Stimulated activated CD4-positive, alpha-beta T cell treated with anti-CD3 and anti-CD28 coated beads, Interleukin-1b, Interleukin-23, amount 100 ng/mL, for 24 hours (primary cell): ENCODE data around the gene TSPAN18.
"Not testable (repeated sequence)": the region's sequence is repeated elsewhere in the genome, so short reads cannot be mapped to it uniquely, and the experiment has no call there.

Experiments
- DNase-seq, 4 experiments: peaks; one replicate each; pipeline ENCODE4 v3.0.0-alpha.2; 2020; ENCODE audit warnings: low read depth in 4 of 4, low spot score in 1 of 4

TSPAN18 gene

DNA sequence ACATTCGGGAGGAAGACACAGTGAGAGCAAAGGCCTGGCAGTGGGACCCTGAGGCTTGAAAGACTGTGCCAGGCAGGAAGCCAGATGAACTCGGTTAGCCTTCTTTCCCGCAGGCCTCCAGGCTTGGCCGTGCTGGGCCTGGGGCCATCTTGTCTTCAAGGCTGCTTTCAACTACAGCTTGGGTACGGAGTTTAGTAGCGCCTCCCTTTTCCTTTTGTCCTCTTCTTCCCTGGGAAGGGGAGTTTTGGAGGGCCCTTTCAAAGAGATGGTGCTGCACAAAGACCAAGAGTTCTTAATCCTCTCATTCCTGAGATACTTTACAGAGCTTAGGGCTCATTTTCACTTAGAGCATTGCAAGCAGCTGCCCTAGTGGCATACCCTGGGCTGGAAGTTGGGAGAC is 136.5 kb downstream of the TSPAN18 start:
- DNase-seq = no peak

DNA sequence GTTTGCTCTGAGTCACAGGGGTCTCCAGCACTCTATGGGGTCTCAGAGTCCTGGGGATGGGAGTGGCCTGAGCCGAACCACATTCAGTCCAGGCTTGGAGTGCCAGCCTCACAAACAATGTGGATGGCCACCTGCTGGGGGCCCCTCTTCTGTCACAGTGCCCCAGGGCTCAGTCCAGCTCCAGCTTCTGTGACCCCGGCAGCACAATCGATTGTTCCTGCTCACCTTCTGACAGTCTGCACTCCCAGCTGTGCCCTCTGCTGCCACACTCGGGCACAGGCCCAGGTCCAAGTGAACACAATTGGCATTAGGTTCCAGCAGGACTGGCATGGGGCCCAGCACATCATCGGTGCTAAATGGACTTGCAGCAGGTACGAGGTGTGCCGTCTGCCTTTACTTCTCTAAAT is 139.1 kb downstream of the TSPAN18 start:
- DNase-seq = no peak

DNA sequence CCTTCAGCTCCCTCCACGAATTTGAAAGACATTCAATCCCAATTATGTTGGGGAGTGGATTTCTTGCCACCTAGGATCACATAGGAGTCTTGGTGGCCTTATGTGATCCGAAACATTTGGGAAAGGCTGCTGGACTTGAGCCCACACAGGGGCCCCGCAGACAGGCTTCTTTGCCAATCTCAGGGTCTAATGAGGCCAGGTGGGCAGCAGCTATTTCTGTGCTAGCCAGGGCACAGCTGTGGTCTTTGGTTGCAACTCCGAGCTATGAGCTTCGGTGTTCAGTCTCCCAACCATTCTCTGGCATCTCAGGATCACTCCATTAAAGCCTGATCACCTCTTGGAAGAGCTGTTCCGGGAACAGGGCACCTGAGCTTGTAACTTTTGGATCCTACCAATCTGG is 139.5 kb downstream of the TSPAN18 start:
- DNase-seq = no peak

DNA sequence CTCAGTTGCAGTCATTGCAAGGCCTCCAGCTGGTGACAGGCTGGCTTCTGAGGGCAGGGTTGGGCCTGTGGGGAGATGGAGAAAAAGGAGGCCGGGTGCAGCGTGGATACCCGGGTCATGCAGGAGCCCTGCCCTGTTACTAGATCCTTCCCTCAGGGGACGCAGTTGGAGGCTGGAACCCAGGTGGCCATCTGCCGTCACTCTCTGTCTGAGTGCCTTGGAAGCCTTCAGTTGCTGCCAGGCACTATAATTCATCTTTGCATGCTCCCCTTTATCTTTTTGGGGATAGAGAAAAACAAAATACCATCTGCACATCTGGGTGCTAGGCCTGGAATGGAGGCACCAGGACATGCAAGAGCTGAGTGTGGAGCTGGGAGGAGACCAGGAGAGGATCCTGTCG is 141.3 kb downstream of the TSPAN18 start:
- DNase-seq = no peak

DNA sequence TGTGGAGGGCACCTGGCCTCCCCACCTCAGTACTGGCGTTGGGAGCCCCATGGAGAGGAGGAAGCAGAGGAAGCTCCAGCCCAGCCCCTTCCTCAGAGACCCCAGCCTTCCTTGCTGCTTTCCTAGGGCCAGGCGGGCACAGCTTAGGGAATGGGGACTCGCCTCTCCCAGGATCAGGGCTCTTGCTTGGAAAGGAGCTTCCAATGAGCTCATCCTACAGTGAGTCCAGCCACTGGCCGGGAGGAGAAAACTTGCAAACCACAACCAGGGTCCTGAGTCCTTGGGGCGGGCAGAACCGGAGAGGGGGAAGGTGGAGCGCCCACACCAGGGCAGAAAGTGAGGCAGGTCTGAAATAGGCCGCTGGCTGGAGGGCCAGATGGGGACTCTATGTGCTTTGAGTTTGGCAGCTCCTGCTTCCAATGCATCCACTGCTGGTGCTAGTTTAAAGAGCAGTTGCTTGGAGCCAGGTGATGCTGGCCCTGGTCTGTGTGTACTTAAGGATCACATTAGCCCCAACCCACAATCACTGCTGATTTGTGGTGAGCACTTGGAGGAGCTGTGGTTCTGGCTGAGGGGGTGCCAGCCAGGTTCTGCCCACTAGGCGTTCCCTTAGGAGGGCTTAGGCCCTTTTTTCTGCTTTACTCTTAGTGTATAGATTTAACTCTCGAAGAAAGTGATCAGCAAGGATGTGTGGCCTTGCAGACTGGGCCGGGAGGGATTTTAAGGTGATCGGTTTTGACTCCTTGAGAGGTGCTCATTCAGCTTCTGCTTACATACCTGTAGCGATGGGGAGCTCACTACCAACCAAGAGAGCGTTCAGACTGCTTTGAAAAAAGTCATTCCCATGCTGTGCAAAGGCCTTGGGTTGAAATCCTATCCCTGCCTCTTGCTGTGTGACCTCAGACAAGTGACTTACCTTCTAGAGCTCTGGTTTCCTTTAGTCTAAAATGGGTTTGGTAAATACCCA is 142.0 kb downstream of the TSPAN18 start:
- DNase-seq = no peak

DNA sequence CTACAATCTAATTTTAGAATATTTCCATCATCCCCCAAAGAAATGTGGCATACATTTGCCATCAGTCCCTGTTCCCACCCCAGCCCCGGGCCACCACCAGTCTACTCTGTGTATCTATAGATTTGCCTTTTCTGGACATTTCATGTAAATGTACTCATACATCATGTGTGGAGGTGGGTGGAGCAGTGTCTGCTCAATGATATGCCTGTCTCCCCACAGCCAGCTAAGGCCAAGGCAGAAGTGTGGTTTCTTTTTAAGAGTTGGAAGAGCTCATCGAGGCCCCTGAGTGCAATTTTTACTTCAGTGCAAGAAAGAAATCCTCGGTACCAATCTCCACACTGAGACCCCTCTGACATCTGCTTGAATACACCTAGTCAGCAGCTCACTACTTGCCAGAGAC is 143.4 kb downstream of the TSPAN18 start:
- DNase-seq = no peak

DNA sequence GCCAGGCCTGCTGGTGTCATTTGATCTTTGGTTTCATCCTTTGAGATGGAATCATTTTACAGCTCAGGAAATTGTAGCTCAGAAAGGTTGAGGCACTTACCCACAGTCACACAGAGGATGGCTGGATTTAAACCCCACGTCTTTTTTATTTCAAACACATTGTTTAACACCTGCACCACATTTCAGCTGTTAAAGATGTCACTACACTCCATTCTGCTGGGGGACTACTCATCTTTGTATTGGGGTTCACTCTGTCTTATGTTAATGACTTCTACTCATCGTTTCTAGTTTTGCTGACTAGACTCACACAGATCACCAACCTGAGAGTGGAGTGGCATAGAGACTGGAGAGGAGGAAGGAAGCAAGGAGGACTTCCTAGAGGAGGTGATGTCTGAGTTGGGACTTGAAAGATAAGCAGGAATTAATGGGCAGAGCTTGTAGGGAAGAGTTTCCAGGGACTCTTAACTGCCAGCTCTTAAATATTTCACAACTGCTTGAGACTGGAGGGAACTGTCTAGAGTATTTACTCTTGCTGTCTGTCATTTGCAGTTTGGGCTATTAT is 143.9 kb downstream of the TSPAN18 start:
- DNase-seq = no peak

DNA sequence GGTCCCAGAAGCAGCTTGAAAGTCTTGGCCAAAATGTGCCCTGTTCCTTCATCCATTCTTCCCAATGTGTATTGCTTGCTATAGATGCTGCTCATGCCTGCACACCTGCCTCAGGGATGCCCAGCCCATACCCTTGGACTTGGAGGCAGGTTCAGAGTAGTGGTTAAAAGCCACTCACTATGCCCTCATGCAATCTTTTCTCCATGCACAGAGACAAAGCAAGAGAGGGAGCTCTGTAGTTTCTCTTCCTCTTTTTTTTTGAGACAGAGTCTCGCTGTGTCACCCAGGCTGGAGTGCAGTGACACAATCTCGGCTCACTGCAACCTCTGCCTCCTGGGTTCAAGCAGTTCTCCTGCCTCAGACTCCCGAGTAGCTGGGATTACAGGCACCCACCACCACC is 144.9 kb downstream of the TSPAN18 start:
- DNase-seq = not testable (repeated sequence)

DNA sequence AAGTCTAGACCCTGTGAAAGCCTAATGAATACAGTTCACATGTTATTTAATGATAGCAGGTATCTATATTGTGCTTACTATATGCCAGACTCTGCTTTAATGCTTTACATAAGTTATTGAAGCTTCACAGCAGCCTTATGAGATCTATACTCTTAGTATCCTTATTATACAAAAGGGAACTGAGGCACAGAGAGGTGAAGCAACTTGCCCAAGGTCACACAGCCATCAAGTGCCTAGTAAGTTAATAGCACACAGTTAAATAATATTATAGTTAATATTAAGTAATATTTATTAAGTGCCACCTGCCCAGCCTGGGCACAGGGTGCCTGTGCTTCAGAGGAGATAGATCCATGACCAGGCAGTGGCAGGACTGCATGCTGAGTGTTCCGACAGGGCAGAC is 145.8 kb downstream of the TSPAN18 start:
- no peak for DNase-seq

DNA sequence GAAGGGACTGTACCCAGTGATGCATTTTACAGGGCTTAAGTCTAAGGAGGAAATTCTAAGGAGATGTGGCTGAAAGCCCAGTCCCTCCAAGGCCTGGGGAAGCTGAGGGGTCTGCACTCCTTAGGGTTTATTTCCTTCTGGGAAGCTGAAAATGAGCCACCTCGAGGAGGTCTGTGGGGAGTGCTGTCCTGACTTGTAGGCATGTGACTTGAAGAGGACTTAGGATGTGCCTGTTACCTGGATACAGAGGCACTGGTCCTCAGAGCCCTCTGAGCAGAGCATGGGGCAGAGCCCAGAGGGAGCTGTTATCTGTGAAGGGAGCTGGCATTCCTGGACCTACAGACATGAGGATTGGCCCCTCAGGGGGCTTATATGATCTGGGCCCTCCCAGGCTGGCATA is 146.8 kb downstream of the TSPAN18 start:
- DNase-seq = no peak

DNA sequence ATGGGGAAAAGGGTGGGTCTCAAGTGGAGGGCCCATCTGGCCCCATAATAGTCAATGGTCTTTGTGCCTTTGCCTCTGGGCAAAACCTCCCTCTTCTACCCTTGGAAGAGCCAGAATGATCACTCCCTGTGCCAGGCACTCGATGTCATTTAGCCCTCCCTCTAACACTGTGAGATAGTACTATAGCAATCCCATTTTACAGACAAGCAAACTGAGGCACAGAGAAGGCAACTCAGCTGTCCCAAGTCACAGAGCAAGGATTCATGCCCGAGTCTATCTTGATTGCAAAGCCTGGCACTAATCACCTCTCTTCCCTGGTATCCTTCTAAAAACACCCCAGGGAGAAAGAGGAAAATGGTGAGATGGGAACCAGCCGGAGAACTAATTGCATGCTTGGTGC is 147.5 kb downstream of the TSPAN18 start:
- no peak for DNase-seq

DNA sequence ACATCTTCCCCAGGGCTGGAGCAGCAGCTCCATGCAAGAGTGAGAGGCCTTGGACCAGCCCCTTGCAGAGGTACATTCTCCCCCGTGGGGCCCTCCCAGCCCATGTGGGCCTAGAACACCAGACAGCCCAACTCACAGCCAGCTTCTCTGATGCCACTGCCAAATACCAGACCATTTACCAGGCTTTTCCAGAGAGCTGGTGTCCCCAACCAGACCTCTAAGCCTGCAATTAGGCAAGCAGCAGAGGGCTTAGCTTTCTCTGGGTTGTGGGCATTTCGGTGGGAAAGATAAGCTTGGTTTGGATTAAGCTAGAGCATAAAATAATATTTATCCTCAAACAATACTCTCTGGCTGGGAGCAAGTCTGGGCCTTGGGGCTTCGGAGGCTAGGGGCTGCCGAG is 148.3 kb downstream of the TSPAN18 start:
- DNase-seq = no peak

DNA sequence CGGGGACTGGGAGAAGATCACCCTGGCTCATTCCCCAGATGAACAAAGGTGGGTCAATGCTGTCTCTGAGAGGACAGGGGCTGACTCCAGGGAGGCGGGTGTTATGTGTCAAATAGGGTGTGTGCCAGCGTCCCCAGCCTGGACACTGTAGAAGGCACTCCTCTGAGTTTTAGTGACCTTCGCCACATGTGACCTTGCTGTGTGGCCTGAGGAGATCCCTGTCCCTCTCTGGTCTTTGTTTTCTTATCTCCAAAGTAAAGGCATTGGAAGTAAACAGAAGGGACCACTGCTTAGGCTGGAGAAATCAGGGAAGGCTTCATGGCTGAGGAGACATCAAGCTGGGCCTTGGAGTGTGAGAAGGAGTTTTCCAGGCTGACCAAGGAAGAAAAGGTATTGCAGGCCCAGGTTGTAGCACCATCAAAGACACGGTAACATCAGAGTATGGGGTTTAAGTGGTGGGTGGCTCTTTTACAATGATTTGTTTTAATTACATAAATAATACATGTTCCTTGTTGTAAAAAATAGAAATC is 149.5 kb downstream of the TSPAN18 start:
- no peak for DNase-seq

DNA sequence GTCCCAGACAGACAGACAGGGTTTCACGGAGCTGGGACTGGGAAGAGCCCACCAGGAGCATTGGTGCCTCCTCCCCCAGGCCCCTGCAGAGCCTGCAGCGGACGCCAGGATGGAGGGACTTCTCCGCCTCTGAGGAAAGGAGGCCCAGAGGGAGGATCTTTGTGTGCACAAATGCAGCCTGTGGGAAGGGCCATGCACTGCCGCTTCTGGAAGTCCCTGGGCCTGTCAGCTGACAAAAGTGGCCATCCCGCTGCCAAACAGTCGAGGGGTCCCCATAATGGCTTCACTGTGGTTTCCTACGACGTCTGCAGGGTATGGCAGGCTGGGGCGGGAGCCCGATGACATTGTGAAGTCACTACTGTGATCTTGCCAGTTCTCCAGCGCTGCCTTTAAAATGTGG is 150.1 kb downstream of the TSPAN18 start:
- no peak for DNase-seq

DNA sequence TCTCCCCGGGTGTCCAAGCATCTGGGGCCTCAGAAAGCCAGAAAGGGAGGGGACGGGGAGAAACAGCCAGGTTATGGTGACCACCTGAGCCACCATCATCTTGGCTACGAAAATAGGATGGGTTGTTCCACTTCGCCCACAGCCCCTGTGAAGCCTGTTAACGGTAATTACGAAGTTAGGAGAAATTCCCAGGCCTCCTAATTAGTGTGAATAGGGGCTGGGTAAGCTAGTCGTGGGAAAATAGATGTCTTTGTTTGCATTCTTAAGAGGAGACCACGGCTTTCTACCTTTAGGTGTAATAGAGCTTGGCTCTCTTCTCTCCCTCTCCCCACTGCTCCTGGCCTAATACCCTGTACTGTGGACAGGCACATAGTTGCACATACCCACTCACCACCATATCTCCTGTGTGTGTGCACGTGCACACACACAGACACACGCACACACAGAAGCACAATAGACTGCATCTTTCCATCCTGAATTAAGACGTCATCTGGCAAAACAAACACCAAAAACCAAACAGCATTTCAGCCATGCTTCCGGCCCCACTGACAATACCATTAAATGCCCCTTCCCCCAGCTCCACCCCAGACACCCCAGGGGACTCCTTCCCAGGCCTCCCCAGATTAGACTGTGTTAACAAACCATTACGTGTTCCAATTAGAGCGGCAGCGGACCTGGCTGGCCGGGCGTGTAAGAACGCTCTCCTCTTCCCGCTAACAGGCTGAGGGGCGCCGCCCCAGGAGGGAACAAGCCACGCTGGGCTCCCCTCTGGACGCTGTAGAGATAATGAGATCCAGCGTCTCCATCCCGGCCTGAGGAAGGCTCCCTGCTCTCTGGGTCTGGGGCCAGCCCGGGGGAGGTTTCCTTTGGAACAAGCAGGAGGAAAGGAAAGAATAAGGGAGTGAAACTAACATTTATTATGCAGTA is 151.1 kb downstream of the TSPAN18 start:
- DNase-seq = no peak

DNA sequence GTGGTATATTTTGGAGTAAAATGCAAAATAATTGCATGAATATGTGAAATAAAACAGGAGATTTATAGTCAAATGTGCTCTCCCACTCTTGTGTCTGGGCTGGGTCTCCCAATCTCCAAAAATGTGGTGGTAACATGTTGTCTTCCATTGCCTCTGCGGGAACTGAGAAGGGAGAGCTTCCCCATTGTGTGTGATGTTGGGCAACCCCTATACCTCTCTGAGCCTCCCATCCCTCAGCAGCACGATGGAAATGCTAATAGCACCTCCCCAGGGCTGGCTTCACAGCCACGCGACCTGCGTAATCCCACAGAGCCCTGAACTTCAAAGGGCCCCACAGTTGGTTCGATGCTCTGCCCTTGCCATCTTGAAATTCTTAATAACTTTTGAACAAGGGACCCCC is 151.9 kb downstream of the TSPAN18 start:
- DNase-seq = no peak

DNA sequence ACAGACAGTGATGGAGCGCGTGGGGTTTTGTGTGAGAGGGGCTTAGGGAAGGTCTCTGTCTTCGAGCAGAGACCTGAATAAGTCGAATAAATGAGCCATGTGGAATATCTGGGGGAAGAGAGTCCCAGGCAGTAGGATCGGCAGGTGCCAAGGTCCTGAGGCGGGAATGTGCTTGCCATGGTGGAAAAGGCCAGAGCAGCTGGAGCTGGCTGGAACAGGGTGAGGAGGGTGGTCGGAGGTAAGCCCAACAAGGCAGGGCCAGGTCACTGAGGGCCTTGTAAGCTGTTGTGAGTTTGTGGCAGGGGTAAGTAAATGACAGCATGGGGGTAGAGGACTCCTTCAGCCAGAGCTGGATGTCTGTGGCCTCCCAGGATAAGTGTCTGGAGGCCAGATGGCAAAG is 152.7 kb downstream of the TSPAN18 start:
- no peak for DNase-seq

DNA sequence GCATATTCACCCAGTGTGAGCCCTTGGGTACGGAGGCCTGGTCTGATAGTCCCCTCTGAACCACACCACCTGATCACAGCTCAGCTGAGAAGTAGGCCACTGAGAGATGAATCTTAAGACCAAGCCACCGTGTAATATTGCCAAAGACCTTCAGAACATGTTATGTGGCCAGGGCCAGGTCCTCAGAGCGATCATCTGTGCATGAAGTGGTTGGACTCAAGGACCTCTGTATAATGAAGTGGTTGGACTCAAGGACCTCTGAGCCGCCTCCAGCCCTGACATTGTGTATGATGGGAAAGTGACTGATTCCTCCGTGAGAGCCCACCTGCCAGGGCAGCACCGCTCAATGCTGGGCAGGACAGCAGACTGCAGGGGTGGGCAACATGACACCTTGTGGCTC is 153.7 kb downstream of the TSPAN18 start:
- no peak for DNase-seq

DNA sequence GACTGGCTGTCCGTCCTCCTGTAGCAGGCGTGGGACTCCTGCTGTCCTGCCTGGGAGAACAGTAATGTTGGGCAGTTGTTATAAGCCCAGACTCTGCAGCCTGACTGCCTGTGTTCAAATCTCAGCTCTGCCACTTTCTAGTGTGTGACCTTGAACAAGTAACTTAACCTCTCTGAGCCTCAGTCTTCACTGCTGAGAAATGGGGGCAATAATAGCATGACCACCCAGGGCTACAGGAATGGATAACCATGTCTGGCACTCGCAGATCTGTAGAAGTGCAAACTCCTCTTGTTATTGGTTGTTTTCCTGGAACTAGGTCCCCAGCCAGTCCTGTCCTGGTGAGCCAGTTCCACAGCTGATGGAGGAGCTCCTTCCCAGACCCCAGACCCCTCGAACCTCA is 154.2 kb downstream of the TSPAN18 start:
- no peak for DNase-seq

DNA sequence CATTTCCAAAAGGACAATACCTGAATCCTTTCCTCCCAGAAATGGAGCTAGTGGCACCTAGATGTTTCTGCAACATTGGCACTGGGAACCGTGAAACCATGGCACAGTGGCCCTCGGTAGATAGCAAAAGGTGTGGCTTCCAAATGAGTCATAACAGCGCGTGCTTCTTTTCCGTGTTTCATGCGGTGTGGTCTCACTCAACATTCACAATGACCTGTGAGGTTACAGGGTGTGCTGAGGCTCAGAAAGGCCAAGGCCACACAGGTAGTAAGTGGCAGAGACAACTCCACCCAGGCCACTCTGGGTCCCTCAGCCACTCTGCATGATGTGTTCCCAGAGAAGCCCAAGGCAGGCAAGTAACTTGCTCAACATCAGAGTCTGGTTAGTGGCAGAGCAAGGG is 156.5 kb downstream of the TSPAN18 start:
- no peak for DNase-seq

DNA sequence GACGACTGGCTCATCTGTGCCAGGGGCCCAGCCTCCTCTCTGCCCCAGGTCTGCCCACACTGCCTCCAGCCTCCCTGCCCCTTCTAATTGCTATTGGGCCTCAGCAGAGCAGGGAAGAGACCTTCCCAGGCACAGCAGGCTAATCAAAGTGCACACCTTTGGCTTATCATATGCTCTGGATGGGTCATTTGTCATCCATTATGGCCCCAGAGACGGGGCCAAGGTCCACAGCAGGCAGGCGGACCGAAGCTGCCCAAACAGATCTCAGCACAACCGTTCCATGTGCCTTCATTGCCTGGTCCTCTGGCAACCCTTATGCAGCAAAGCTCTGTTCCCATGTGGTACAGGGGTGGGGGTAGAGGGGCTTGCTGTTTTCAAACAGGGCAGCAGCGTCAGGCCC is 157.3 kb downstream of the TSPAN18 start:
- no peak for DNase-seq
